Duodenal mucosa (tissue), 2 donors: ENCODE data around the gene ARHGEF6.

Experiments used
- H3K27ac ChIP-seq: one replicate; pipeline ENCODE4 v1.7.0; 2013; ENCODE audit warnings: low read depth, low read length
- H3K27me3 ChIP-seq, 2 donors: one replicate each; pipeline ENCODE4 v1.7.0; 2013; ENCODE audit warnings: low read length in 2 of 2, control low read depth in 1 of 2; ENCODE audit not compliant: insufficient read depth in 2 of 2, control insufficient read depth in 1 of 2
- H3K36me3 ChIP-seq, 2 donors: one replicate each; pipeline ENCODE4 v1.7.0; 2013; ENCODE audit warnings: low read length in 2 of 2, control low read depth in 1 of 2; ENCODE audit not compliant: insufficient read depth in 2 of 2, control insufficient read depth in 1 of 2
- H3K4me1 ChIP-seq, 2 donors: one replicate each; pipeline ENCODE4 v1.7.0; 2013; ENCODE audit warnings: low read length in 2 of 2, control low read depth in 1 of 2; ENCODE audit not compliant: insufficient read depth in 2 of 2, control insufficient read depth in 1 of 2
- H3K4me3 ChIP-seq, 2 donors: one replicate each; pipeline ENCODE4 v1.7.0; 2013; ENCODE audit warnings: low read length in 2 of 2, low read depth in 1 of 2
- H3K9ac ChIP-seq, 2 donors: one replicate each; pipeline ENCODE4 v1.7.0; 2013; ENCODE audit warnings: low read length in 2 of 2, low read depth in 1 of 2
- H3K9me3 ChIP-seq, 2 donors: one replicate each; pipeline ENCODE4 v1.7.0; 2013; ENCODE audit warnings: low read length in 2 of 2, control low read depth in 1 of 2; ENCODE audit not compliant: control insufficient read depth in 1 of 2

Gene ARHGEF6

DNA sequence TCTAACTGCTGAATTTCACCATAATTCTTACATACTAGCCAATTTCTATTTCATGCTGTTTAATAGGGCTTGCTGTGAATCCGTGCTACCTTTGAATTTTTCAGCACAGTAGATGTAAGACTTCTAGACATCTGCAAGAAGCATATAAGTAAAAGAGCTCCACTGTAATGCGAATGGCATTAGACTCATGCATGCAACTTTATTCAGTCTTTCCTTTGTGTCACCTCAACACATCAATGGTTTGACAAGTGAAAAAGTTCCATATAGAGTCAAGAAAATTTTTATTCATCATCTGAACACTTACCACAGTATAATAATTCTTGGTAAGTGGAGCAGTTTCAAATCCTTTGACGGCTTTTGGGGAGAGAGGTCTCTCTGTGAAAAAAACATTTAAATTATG is 48.9 kb downstream of the ARHGEF6 start:
- Histone ChIP-seq H3K4me3 (no peak overlapping the region), H3K27me3 (no peaks in the 10 kb centered on the region), H3K4me1 (no peaks in the 10 kb centered on the region), H3K9ac (no peak overlapping the region), H3K27ac (no peak overlapping the region), H3K36me3 (no peaks in the 10 kb centered on the region), H3K9me3 (no peaks in the 10 kb centered on the region)

DNA sequence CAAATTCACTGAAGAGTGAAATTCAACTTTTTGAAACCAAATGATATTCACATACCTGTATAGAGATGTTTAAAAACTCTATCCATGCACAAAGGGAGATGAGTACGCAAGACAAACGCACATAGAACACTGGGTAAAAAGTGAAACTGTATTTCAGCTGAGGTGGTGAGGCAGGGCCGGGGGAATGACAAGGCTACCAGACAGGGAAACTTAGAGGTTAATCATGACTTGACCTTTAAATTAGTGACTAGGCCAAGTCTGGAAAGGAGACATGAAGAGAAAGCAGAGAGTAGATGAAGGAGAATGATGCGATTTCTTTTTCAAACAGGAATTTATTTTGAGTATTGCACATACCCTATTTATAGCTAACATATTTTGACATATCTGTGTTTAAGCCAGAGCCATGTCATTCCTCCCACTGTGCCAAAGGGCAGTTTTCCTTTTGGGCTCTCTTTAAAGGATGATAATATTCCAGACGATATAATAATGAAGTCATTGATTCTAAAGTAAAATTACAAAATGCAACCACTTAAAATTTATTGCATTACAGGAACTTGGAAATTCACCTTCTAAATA is 49.4 kb downstream of the ARHGEF6 start:
- no peaks in the 10 kb centered on the region for H3K4me1 ChIP-seq
- H3K27ac ChIP-seq, result no peak overlapping the region
- no peaks in the 10 kb centered on the region for H3K27me3 ChIP-seq
- no peak overlapping the region for H3K4me3 ChIP-seq
- no peaks in the 10 kb centered on the region for H3K36me3 ChIP-seq
- H3K9ac ChIP-seq, result no peak overlapping the region
- no peaks in the 10 kb centered on the region for H3K9me3 ChIP-seq

DNA sequence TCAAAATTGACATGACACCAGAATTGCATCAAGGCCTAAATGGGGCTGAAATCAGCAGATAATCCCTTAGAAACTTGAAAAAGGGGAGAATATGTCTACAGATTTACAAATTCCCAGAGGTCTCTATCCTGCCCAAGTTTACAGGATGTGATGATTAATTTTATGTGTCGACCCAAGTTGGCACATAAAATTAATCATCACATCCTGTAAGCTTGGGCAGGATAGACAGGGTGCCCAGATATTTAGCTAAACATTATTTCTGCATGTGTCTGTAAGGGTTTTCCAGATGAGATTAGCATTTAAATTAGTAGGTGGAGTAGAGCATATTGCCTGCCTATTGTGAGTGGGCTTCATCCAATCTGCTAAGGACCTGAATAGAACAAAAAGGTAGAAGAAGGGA is 52.3 kb downstream of the ARHGEF6 start:
- Histone ChIP-seq H3K27ac (no peak overlapping the region), H3K4me1 (no peaks in the 10 kb centered on the region), H3K36me3 (no peaks in the 10 kb centered on the region), H3K27me3 (no peaks in the 10 kb centered on the region), H3K9me3 (no peaks in the 10 kb centered on the region), H3K4me3 (no peak overlapping the region), H3K9ac (no peak overlapping the region)

- Histone ChIP-seq H3K9me3 (no peaks in the 10 kb centered on the region), H3K4me3 (no peak overlapping the region), H3K27me3 (no peaks in the 10 kb centered on the region), H3K36me3 (no peaks in the 10 kb centered on the region), H3K4me1 (no peaks in the 10 kb centered on the region), H3K27ac (no peak overlapping the region), H3K9ac (no peak overlapping the region)
These were observed 55.2 kb downstream of the ARHGEF6 start for GRCh38 chrX:136725441-136726104.

DNA sequence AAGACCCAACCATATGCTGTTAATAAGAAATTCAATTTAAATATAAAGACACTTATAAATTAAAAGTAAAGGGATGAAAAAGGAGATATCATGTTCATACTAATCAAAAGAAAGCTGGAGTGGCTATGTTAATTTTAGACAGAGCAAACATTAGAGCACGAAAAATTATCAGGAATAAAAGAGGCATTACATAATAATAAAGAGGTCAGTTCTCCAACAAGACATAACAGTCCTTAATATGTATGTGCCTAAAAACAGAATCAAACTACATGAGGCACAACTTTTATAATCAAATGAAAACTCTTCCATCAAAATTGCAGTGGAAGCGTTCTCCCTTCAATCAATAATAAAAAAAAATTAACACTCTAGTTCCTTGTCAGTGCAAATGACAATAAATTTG is 62.6 kb downstream of the ARHGEF6 start:
- Histone ChIP-seq H3K9me3 (no peaks in the 10 kb centered on the region), H3K36me3 (no peaks in the 10 kb centered on the region), H3K9ac (no peak overlapping the region), H3K4me1 (peaks cover 0 to 3% of the 10 kb centered on the region in 2 donors), H3K27ac (no peak overlapping the region), H3K4me3 (no peak overlapping the region), H3K27me3 (no peaks in the 10 kb centered on the region)

- H3K27ac ChIP-seq, result no peak overlapping the region
These were observed 65.8 kb downstream of the ARHGEF6 start for GRCh38 chrX:136714626-136715599.

DNA sequence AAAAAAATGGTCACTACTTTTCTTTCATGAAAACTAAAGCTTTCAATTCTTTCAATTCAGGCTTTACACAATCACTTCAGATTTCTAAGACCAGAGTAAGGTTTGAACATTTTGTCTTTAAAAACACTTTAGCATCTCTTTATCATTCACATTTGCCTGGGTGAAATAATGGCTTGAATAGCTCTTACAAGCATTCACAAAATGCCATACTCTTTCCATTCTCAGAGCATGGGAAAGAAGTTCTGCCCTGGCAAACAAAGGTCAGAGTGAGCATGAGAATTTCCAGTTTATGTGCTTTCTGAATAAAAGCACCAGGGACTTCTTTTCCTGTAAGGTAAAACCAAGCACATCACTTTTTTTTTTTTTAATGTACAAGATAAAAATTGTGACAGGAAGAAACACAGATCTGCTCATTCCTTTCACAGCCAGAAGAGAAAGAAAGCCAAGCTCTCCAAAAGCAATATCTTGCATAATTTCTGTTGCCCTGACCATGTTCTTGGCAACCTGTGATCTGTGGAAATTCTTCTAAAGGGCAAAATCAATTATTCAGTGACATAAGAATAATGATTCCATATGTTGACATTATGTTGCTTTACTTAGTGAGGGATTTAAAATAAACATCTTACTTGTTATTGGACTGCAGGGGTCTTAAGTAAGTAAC is 68.0 kb downstream of the ARHGEF6 start:
- Histone ChIP-seq H3K27ac (no peak overlapping the region), H3K4me1 (peaks cover 0 to 3% of the 10 kb centered on the region in 2 donors), H3K27me3 (no peaks in the 10 kb centered on the region), H3K9ac (no peak overlapping the region), H3K9me3 (no peaks in the 10 kb centered on the region), H3K4me3 (no peak overlapping the region), H3K36me3 (no peaks in the 10 kb centered on the region)

More at GRCh38 chrX:136714626-136715599, 65.8 kb downstream of the ARHGEF6 start:
- Histone ChIP-seq H3K36me3 (no peaks in the 10 kb centered on the region), H3K4me3 (no peak overlapping the region), H3K9ac (no peak overlapping the region), H3K9me3 (no peaks in the 10 kb centered on the region), H3K4me1 (peaks cover 0 to 3% of the 10 kb centered on the region in 2 donors), H3K27me3 (no peaks in the 10 kb centered on the region)

- Histone ChIP-seq H3K36me3 (no peaks in the 10 kb centered on the region), H3K4me1 (peaks cover 0 to 3% of the 10 kb centered on the region in 2 donors), H3K27ac (no peak overlapping the region), H3K9ac (no peak overlapping the region), H3K4me3 (no peak overlapping the region), H3K9me3 (no peaks in the 10 kb centered on the region), H3K27me3 (no peaks in the 10 kb centered on the region)
These were observed 69.6 kb downstream of the ARHGEF6 start for GRCh38 chrX:136711147-136711546.

GRCh38 chrX:136710325-136710951 is 70.3 kb downstream of the ARHGEF6 start:
- Histone ChIP-seq H3K27ac (no peak overlapping the region), H3K4me3 (no peak overlapping the region), H3K4me1 (peaks cover 0 to 3% of the 10 kb centered on the region in 2 donors), H3K36me3 (no peaks in the 10 kb centered on the region), H3K9ac (no peak overlapping the region), H3K9me3 (no peaks in the 10 kb centered on the region), H3K27me3 (no peaks in the 10 kb centered on the region)
